C4-2B (cell line): ENCODE data around the gene NLGN1.

Experiments used
- ZFX ChIP-seq: fragments of 450-650 bp; IDR thresholded peaks from 2 replicates; pipeline ENCODE4 v1.6.1; 2017
- TF ChIP-seq, protein P1 (sequence below): fragments of 450-650 bp; conservative IDR thresholded peaks from 2 replicates; pipeline ENCODE4 v1.5.1; 2017; ENCODE audit warnings: mild to moderate bottlenecking

- TF ChIP-seq, protein P1, sequence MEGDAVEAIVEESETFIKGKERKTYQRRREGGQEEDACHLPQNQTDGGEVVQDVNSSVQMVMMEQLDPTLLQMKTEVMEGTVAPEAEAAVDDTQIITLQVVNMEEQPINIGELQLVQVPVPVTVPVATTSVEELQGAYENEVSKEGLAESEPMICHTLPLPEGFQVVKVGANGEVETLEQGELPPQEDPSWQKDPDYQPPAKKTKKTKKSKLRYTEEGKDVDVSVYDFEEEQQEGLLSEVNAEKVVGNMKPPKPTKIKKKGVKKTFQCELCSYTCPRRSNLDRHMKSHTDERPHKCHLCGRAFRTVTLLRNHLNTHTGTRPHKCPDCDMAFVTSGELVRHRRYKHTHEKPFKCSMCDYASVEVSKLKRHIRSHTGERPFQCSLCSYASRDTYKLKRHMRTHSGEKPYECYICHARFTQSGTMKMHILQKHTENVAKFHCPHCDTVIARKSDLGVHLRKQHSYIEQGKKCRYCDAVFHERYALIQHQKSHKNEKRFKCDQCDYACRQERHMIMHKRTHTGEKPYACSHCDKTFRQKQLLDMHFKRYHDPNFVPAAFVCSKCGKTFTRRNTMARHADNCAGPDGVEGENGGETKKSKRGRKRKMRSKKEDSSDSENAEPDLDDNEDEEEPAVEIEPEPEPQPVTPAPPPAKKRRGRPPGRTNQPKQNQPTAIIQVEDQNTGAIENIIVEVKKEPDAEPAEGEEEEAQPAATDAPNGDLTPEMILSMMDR = no peak
- no peak for TF ChIP-seq ZFX
Measured at GRCh38 chr3:174220775-174221554, 823.4 kb downstream of the NLGN1 start.
